Hematopoietic multipotent progenitor cell (in vitro differentiated cells): Measurements from ENCODE around the gene ARHGAP15. TPM values are rescaled to one million over a fixed set of nuclear protein-coding genes. Genes with fewer than 3 reads are reported as not detected.

Experiments used
- DNase-seq, 3 donors: peaks; one replicate each; pipeline ENCODE4 v3.0.0-alpha.2; 2011 to 2015; ENCODE audit warnings: low read depth in 2 of 3, low spot score in 2 of 3
- total RNA-seq: library from RNA; depleted of rRNA; stranded (reverse); fragments of >200 nt; gene quantifications from one replicate; pipeline ENCODE4 v1.2.3, GENCODE V29; 2012

ARHGAP15 gene
- total RNA-seq, 1 donor, result 77.3 TPM

DNA sequence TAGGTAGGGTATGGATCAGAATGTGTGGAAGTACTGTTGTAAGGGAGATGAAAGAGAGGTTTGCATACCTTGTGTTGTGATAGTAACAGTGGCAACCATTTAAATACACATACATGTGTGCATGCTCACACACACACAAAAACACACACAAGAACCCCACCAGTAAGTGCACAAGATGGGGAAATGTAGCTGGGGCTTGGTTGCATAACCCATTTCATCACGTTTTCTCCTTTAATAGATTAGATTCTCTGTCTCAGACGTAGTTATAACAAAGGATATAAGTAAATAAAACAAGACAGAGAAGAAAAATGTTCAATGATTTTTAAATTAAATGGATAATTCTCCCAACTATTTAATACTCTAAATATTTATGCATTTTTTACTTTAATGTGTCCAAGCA, 13.4 kb downstream of the ARHGAP15 start:
- no peak for DNase-seq

DNA sequence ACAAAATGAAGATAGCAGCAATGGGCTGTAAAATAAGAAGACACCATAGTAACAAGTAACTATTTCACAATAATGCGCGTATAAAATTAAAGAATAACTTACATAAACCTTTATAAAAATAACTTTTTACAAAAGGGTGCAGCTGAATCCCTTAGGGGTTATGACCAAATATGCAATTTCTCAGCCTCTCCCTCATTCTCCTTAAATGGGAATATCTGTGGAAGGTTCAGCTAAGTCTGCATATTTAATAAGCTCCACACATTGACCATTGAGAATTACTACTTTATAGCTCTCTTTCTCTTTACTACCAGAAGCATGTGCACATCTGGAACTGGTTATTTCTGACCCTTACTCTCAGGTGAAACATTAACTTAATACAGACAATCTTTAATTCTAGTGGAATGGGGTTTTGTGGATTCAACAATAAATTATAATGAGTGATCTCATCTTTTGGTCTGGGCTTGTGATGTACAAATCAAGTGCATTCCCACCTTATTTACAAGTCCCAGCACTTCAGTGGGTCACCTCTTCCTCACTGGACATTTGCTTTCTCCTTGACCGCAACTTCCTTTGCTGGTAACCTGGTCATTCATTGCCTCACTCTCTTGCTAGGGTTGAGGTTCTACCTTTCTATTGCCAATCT, 15.7 kb downstream of the ARHGAP15 start:
- DNase-seq, result no peak

DNA sequence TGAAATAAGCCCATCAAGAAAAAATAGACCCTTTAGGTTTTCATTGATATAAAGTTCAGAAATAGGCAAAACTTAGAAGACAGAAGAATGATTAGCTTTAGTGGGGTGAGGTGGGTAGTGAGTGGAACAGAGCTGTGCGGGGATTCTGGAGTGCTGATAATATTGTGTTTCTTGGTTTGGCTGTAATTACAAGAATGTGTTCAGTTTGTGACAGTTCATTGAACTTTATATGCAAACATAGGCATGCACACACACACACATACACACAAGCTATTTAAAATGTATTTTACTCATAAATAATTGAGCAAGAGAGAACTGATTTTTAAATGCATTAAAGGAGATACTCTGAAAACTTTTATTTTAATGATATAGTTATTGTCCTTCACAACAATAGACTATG, 17.1 kb downstream of the ARHGAP15 start:
- DNase-seq, result no peak

DNA sequence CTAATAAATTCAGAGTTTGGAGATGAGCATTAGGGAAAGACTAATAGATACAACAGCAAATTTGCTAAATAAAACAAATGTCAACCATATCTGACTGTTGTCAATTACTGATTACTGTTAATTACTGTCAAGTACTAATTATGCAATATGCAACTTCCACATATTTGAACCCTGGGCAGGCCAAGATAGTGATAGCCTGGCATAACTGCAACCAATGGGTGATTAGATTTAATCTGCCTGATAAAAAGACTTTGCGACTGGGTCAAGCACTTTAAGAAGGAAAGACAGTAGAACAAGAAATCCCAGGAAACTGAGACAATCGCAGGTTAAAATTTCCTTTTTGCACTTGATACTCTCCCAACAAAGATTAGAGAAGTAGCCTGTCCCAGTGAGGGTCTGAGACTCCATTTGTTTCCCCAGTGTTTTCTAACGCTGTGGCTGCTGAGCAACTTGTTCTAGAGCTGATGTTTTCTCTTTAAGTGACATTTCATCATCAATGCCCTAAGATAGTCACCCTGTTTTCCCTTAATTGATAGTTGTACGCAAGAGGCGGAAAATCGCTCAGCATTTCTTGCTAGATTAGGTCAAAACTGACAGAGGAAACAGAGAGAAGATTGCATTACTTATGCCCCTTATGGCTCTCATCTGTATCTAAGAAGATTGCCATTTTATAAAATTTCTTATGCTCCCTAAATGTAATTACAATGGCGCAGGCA, 17.8 kb downstream of the ARHGAP15 start:
- no peak for DNase-seq

DNA sequence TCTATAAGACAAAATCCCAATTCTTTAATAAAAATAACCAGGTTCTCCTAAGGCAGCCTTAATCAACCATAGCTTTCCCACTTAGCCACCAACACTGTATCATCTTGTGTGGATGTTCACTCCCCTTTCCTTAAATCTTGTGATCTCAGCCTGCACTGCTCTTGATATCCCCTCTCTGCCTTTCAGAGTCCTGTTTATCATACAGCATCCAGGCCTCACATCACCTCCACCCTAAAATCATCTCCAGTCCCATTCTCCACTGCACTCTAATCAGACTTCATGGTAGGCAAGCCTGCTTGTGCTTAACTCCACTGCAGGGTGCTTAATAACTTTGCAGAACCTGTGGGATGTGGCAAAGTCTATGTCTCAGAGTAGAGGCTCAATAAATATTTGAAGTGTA, 18.8 kb downstream of the ARHGAP15 start:
- DNase-seq, result no peak

DNA sequence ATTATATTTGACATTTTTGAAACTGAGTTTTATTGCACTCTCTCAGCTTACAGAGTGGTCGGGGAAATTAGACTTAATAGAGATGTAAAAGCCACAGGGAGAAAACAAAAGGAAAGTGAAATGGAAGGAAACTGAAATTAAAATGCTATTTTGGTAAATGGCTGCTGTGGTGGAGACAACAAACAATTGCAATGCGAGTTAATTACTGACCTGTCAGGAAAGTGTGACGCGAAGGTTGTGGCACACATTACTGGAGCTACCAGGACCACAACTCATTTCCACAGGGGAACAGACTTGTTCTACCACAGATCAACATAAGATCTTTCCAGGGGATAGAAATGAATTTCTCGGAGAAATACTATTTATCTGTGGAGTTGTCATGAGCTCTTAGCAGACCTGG, 19.5 kb downstream of the ARHGAP15 start:
- peak in 1 of 3 donors; percentile 35 for DNase-seq

DNA sequence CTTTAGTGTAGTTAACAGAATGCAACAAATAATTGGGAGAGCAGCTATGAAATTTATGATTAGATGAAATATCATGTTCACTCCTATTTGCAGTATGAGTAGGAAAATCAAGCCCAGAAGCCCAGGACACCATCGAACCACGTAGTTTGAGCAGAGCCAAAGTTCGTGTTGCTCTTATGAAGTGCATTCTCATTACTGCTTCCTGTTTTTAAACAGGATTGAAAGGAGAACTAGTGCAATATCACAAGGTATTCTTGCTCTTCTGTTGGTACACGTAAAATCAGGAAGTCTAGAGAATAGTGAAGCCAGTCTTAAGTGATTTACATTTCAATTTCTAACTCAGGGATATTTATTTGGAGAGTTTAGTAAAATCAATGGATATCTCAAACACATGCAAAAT, 21.1 kb downstream of the ARHGAP15 start:
- DNase-seq, result peak in 2 of 3 donors; percentile 55 to 78

DNA sequence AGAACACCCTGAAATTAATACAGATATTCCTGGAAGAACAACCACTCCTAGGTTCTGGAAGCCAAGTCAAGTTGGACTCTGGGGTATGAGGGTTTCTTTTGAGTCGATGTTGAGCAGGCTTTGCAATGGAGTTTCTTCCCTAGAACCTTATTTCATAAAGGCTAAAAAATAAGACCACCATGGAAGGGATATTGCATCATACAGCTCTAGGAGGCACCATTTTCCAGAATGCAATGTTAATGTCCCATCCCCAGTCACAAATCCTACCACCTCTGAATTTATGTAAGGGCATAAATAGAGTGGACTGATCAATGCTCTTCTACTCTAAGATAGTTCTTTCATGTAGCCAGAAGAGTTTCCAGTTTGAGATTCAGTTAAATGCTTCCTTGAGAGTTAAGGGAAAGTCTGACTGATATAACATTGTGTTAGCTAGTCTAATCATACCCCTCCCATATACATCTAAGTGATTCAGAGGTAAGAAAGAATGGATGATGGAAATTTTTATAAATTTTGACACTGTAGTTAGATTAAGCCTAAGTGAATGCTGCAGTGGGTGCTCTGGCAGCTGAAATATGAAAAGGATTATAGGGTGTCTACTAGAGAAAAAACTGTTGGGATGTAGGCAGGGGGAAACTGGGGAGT, 22.0 kb downstream of the ARHGAP15 start:
- DNase-seq, result no peak

DNA sequence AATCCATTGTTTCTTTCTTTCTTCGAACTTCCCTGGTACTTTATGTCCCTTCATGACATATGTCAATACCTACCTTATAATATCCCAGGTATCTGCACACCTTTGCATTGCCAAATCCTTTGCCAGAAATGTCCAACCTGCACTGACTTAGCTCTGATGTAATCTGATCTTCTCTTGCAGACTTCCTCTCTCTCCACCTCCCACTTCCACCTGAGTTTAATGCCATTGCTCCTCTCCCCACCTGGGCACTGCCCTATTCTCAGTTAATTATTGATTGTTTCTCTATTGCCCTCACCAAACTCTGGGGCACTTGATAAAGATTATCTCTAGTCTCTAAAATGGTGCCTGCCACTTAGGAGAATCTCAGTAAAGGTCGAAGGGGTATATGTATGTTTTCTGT, 23.0 kb downstream of the ARHGAP15 start:
- no peak for DNase-seq

DNA sequence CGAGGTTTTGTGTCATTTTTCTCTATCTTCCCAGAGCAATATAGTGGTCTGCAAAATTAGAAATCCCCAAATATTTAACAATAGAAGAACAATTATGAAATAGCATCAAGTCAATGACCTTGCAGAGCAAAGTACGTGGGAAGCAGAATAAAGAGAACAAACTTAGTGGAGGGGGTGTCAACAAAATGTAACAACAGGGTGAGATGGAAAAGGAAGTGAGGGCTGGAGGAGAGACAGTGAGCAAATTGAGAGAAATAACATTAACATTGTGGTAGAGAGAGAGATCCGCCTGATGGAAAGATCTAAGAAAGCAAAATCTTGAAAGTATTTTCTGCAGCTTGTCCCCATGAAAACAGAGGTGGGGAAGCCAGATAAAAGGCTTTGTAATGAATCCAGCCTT, 23.4 kb downstream of the ARHGAP15 start:
- DNase-seq, result no peak

DNA sequence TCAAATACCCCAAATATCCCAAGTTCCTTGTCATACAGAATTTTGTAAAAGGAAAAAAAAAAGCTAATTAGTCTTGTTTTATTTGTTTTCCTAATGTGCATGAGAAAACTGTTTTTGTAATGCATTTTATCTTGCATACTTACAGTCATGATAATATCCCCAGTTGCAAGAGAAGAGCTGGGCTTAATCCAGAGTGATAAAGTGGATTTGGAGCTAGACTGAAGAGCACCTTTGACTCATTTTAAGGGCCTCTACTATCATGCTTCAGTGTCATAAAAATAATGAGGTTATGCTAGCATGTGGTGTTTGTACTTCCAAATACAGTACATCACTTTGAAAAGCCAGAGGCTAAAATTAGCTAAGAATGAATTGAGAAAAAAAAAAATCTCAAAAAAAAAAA, 26.4 kb downstream of the ARHGAP15 start:
- no peak for DNase-seq

DNA sequence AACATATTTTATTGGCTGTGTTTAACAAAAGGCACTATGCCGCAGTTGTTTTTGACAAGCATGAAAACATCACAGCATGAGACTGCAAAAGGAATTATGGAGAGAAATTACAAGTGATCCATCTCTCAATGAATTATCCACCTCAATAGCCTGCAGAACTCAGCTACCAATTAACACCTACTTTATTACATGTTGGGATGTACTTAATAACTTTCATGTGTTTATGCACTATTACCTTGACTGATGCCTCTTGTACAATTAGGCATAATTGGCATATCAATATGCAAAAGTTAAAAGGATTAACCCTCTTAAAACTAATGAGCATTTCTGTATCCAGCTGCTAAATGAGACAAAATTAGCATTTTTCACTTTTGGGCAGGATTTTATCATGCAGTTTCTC, 27.8 kb downstream of the ARHGAP15 start:
- DNase-seq, result no peak

DNA sequence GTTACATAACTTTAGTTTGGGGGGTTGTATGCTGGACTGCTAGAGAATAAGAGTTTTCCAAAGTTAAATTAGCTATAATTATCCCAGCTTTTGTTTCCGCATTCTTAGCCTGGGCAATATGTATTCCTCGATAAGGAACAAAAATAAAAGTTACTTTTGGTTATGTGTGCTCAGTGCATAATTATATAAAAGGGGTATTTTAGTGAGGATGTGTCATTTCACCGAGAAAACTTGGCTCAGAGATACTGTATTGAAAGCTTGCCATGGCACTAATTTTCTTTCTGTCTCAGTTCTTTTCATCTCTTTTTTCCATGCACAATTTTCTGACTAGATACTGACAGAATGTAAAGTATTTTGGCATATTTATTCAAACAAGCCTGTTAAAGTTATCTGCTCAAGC, 28.2 kb downstream of the ARHGAP15 start:
- DNase-seq, result no peak

DNA sequence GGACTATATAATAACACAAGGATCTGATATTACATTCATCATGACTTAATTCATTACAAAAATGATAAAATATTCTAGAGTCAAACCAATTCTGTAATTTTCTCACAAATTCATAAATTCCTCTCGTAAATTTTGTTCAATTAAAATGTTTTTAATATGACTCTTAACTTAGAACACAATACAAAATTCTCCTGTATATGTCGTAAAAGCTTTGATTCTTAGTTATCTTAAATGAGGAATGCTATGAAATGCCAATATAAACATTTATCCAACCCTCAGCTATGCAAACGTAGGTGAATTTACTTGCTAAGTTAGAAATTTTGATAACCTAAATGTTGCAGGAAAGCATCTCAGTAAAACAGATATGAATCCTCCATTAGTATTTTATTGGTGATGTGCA, 28.9 kb downstream of the ARHGAP15 start:
- DNase-seq, result no peak

DNA sequence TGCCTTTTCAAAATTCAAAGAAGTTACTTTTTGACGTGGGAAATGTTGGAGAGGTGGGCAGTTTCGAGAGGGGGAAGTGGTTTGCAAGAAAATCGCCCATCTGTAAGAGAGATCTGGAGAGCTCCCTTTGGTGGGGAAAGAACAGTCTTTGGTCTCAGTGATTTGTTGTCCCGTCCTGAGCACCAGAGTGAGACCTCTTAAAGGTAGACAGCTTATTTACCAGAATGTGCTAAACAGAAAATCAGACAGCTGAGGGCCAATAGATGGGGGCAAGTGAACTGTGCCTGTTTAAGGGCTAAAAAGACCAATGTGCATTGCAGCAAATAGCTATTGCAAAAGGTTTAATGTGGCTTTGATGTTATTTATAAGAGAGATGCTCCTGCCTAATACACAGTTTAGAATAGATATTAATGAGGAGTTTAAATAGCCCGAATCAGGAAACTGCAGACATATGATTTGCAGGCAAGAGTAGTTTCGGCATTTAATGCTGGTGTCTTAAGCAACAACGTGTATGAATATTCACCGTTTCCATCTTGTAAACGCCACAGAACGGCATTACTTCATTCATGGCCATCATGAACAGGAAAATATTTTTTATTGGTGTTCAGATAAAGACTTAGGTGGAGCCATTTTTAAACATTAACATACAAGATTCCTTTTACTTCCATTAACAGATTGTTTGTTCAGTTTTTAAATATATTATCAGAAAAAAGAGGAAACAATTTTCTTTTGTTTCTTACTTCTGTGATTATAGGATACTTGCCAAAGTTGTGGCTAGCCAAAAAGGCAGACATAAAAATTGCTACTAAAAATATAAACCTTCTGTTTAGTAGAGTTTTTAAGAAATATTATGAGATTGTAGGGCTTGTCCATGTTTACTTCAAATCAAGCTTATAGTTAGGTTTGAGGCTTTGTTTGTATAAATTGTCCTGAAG, 29.6 kb downstream of the ARHGAP15 start:
- peak in 1 of 3 donors; percentile 53 for DNase-seq

DNA sequence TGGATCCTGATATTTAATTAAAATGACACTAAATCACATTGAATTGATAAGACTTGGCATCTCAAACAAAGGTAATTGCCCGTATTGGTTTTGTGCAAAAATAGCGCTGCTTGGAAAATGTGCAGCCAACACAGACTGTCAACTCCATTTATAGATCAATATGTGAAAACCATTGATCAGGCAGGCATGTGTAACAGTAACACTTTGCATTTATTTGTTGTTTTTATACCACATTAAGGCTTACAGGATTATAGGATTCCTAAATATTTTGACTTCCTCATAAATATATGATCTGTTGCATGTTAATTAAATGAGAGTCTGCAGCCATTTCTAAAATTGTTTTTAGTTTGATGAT, 30.2 kb downstream of the ARHGAP15 start:
- DNase-seq, result no peak

DNA sequence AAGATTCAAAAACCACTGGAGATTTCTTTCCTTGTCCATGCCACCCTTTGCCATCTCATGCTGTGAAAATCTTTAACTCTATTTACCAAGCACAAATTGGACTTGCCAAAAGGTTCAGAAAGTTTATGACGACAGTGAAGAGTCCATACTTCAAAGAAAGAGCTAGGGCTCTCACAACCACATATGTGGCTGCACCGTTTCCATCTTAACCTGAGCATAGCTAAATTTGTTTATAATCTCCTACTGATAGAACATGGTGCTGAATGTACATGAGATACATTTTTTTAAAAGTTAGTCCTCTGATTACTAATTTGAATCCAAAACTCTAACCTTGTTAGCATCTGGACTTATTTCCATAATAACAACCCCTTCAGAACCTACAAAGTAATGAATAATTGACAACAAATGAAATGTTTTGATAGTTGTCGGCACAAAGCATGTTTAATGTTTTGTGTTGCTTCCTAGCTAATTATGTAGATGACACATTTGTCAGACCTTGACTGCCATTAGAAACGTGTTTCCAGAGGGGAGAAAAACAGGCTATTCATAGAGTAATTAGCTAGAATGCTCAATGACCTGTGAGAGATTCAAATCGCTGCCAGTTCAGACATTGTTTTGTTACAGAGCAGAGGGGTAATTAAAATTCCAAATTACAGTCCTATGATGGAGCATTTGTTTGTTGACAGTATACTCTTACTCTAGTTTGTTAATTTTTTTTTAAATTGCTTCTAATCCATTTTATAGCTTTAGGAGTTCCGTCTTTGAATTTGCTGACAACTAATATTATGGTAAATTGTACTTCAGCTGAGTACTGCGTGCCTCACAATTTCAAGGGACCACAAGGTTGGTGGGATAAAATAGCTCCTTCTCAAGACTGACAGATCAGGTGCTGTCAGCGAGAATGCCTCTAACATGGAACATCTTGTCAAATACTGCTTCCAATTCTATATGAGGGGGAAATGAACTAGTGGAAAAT, 31.8 kb downstream of the ARHGAP15 start:
- DNase-seq, result no peak

DNA sequence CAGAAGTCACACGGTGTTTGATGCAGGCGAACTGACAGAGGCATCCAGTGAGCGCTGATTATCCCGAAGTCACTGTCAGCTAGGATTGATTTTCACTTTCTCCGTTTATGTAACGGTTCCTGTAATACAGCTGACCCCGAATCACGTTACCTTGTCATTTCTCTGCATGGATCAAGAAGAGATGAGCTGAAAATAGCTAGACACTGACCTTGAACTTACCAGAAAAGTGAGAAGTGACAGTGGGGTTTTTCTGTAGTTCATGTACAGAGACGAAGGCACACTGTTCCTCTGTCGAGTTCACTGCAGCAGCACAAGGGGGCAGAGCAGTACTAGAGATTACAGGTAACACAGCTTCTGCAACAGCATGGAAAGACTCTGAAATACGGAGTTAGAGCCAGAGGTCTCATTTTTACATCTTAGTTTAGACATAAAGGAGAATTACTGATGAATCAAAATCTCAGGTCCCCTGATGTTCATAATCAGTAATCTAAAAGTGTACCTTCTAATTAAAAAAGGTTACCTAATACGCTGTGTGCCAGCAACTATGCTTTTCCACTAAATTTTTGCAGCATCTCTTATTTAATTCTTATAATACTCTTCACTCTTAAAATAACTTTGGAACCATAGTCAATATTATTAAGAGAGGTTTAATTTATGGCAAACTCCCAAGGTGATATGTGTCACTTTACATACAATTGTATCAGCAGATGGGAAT, 33.1 kb downstream of the ARHGAP15 start:
- peak; percentile 33 to 79 (median 73) for DNase-seq

DNA sequence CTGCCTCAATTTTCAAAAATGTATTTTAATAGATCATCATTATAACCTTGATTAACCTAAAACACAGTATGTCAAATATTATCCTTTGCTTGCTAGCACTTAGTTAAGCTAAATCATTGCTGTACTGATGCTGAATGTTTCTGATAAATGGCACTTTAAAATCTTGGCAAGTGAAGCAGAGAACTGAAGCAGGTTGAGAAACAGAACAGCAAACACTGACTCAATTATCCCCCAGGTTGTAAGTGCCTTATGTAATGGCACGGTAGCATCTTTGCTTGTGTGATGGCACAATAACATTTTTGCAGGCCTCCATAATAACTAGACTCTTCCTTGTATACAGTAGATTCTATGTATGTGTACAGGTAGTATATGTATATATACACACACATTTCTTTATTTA, 33.8 kb downstream of the ARHGAP15 start:
- DNase-seq, result no peak
